Hepatocyte (in vitro differentiated cells): ENCODE results near the gene LINS1.

Experiments used
- CTCF ChIP-seq: fragments of 200-600 bp; sonication (generic); IDR thresholded peaks from 2 replicates; pipeline ENCODE4 v1.5.1; 2016; ENCODE audit warnings: antibody characterized with exemption, mild to moderate bottlenecking; ENCODE audit not compliant: poor library complexity
- EZH2 ChIP-seq: fragments of 200-600 bp; sonication (generic); IDR thresholded peaks from 2 replicates; pipeline ENCODE4 v1.6.1; 2016; ENCODE audit warnings: antibody characterized with exemption, mild to moderate bottlenecking, borderline replicate concordance
- EZH2phosphoT487 ChIP-seq: fragments of 200-600 bp; sonication (generic); IDR thresholded peaks from one replicate; pipeline ENCODE4 v1.6.1; 2018; ENCODE audit warnings: antibody characterized with exemption, mild to moderate bottlenecking, low read depth, moderate library complexity; ENCODE audit not compliant: unreplicated experiment, severe bottlenecking

GRCh38 chr15:100601163-100601562 is 821 bp downstream of the LINS1 start:
- TF ChIP-seq CTCF: no peak
- no peak for TF ChIP-seq EZH2phosphoT487
- no peak for TF ChIP-seq EZH2
